Panc1 (cell line): Measurements from ENCODE around the gene ACSL5.

Source experiments
- TF ChIP-seq, protein P1 (sequence below), 2 experiments: IDR thresholded peaks; 2 replicates each; pipeline ENCODE4 v1.6.1; 2011 to 2012; ENCODE audit warnings: low read depth in 2 of 2, control low read depth in 1 of 2, low read length in 1 of 2, mild to moderate bottlenecking in 1 of 2, moderate library complexity in 1 of 2; ENCODE audit not compliant: insufficient read depth in 1 of 2
- TF ChIP-seq, protein P2 (sequence below): fragments of 450-650 bp; IDR thresholded peaks from 2 replicates; pipeline ENCODE4 v1.5.1; 2017; ENCODE audit warnings: mild to moderate bottlenecking

GRCh38 chr10:112466802-112467201 lies 92.9 kb downstream of the ACSL5 start:
- TF ChIP-seq, protein P1, sequence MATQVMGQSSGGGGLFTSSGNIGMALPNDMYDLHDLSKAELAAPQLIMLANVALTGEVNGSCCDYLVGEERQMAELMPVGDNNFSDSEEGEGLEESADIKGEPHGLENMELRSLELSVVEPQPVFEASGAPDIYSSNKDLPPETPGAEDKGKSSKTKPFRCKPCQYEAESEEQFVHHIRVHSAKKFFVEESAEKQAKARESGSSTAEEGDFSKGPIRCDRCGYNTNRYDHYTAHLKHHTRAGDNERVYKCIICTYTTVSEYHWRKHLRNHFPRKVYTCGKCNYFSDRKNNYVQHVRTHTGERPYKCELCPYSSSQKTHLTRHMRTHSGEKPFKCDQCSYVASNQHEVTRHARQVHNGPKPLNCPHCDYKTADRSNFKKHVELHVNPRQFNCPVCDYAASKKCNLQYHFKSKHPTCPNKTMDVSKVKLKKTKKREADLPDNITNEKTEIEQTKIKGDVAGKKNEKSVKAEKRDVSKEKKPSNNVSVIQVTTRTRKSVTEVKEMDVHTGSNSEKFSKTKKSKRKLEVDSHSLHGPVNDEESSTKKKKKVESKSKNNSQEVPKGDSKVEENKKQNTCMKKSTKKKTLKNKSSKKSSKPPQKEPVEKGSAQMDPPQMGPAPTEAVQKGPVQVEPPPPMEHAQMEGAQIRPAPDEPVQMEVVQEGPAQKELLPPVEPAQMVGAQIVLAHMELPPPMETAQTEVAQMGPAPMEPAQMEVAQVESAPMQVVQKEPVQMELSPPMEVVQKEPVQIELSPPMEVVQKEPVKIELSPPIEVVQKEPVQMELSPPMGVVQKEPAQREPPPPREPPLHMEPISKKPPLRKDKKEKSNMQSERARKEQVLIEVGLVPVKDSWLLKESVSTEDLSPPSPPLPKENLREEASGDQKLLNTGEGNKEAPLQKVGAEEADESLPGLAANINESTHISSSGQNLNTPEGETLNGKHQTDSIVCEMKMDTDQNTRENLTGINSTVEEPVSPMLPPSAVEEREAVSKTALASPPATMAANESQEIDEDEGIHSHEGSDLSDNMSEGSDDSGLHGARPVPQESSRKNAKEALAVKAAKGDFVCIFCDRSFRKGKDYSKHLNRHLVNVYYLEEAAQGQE (IDR thresholded peaks at IDR 0.05; ENCODE audit: insufficient read depth in 1 of 2, low read depth in 2 of 2, low read length in 1 of 2), result no peak
- TF ChIP-seq, protein P2, sequence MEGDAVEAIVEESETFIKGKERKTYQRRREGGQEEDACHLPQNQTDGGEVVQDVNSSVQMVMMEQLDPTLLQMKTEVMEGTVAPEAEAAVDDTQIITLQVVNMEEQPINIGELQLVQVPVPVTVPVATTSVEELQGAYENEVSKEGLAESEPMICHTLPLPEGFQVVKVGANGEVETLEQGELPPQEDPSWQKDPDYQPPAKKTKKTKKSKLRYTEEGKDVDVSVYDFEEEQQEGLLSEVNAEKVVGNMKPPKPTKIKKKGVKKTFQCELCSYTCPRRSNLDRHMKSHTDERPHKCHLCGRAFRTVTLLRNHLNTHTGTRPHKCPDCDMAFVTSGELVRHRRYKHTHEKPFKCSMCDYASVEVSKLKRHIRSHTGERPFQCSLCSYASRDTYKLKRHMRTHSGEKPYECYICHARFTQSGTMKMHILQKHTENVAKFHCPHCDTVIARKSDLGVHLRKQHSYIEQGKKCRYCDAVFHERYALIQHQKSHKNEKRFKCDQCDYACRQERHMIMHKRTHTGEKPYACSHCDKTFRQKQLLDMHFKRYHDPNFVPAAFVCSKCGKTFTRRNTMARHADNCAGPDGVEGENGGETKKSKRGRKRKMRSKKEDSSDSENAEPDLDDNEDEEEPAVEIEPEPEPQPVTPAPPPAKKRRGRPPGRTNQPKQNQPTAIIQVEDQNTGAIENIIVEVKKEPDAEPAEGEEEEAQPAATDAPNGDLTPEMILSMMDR, result no peak
